HCT116 (cell line): ENCODE results near the gene RAB29.

Source experiments
- MAX ChIP-seq: IDR thresholded peaks from 2 replicates; pipeline ENCODE4 v1.6.1; 2012
- POLR2AphosphoS5 ChIP-seq: IDR thresholded peaks from 2 replicates; pipeline ENCODE4 v1.6.1; 2011; ENCODE audit warnings: mild to moderate bottlenecking, low read depth, low read length, moderate library complexity

- TF ChIP-seq POLR2AphosphoS5 = no peak
- no peak for TF ChIP-seq MAX
These were observed 17.8 kb upstream of the RAB29 start for GRCh38 chr1:205792961-205793673.
